RWPE1 (cell line): ENCODE measurements around the gene ST3GAL3.

Experiments
- CTCF ChIA-PET: fragments of 350-600 bp; sonication (Branson Sonifier 250); formaldehyde crosslinking; extraction: SDS; loops from one replicate; lab custom pipeline; 2021; lab: Yijun Ruan, JAX
- POLR2A ChIA-PET: fragments of 400-600 bp; formaldehyde crosslinking; extraction: SDS; loops from one replicate; lab custom pipeline; 2020; ENCODE audit warnings: antibody characterized with exemption; ENCODE audit not compliant: low non-redundant PET; lab: Yijun Ruan, JAX
- DNase-seq: peaks from one replicate; pipeline ENCODE4 v3.0.0; 2012; ENCODE audit warnings: low spot score
- H3K27ac ChIP-seq: fragments of 450-650 bp; 2 replicates; pipeline ENCODE4 v1.5.1; 2017
- CTCF ChIP-seq: fragments of 450-650 bp; conservative IDR thresholded peaks from 2 replicates; pipeline ENCODE4 v1.5.1; 2017; ENCODE audit warnings: low read depth, mild to moderate bottlenecking

Gene ST3GAL3

DNA sequence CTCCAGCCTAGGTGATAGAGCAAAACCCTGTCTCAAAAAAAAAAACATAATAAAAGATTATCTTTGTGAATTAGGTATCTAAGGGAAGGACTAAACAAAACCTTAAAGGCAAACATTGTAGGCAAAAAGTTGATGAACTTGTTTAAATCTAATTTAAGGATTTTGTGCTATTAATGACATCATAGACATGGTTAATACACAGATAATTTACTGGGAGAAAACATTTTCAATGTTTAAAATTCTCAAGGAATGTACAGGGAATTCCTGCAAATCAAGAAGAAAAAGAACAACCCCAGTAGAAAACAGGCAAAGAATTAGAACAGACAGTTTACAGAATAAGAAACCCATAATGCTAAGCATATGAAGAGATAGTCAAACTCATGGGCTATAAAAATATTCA lies 47.6 kb downstream of the ST3GAL3 start:
- no peak for TF ChIP-seq CTCF
- CTCF ChIA-PET, result interaction anchor here (0.6 to 1.0 kb wide), 2 partner anchors 8 to 265 kb away, joined by 3 to 7 read pairs; no protein-coding TSS in a partner anchor
- H3K27ac ChIP-seq, result no peak overlapping the region
- POLR2A ChIA-PET, result no interaction called here
- no peak for DNase-seq

GRCh38 chr1:43757343-43758053 lies 50.2 kb downstream of the ST3GAL3 start:
- no peak for DNase-seq
- TF ChIP-seq CTCF, result no peak
- POLR2A ChIA-PET, result no interaction called here

DNA sequence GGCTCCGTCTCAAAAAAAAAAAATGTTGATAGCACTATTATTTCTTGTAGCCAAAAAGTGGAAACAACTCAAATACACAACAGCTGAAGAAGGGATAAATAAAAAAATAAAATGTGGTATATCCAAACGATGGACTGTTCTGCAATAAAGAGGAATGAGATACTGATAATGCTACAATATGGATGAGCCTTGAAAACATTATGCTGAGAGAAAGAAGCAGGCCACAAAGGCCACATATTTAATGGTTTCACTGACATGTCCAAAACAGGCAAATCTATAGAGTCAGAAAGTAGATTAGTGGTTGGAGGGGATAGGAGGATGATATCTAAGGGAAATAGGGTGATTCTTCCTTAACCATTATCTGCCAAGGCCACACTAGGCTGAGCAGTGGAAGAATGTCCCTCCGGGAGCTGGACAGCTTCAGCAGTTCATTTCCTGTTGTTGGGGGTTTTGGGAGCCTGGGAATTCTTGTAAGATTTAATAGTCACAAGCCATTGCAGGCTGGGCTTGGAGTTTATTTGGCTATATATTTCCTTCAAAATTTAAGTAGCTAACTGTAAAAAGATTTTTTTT lies 53.5 kb downstream of the ST3GAL3 start:
- ChIA-PET POLR2A (no interaction called here), CTCF (interaction anchor here (0.6 to 1.1 kb wide), 4 partner anchors 59 to 174 kb away, joined by 3 to 4 read pairs (median 3); no protein-coding TSS in a partner anchor)
- no peak overlapping the region for H3K27ac ChIP-seq
- no peak for TF ChIP-seq CTCF
- DNase-seq, result no peak

More at GRCh38 chr1:43757343-43758053, 50.2 kb downstream of the ST3GAL3 start:
- CTCF ChIA-PET, result interaction anchor here (0.6 kb wide), 1 partner anchor 34 kb away, joined by 3 read pairs; no protein-coding TSS in a partner anchor
- no peak overlapping the region for H3K27ac ChIP-seq

- peak; percentile 85 for TF ChIP-seq CTCF
- H3K27ac ChIP-seq, result no peak overlapping the region
- peak; percentile 71 for DNase-seq
Measured at GRCh38 chr1:43763497-43763973, 56.2 kb downstream of the ST3GAL3 start.

DNA sequence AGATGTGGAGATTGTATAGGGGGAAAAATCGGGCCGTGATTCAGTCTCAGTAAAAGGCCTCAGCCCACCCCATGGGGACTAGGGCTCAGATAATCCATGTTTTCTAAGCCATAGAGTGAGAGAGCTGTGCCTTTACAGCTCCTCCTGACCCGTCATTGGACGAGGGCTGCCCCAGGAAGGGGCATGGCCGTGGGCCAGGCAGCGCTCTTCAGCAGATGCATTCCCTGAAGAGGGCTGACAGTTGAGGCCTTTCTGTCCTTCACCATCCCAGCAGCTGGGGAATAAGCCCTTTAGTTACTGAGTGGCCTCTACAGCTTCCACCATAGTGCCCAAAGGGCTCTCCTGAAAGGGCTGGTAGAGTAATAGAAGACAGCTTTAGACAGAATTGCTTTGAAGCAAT lies 57.2 kb downstream of the ST3GAL3 start:
- no peak for TF ChIP-seq CTCF
- H3K27ac ChIP-seq, result peak overlapping the region; percentile 95
- DNase-seq, result no peak
- ChIA-PET POLR2A (interaction anchor here (1.3 kb wide), 1 partner anchor 166 kb away, joined by 3 read pairs; no protein-coding TSS in a partner anchor), CTCF (interaction anchor here (0.5 to 7.3 kb wide), 6 partner anchors 150 to 283 kb away, joined by 5 to 150 read pairs (median 7); partner anchors contain the start of gene ARTN)

More at GRCh38 chr1:43763497-43763973, 56.2 kb downstream of the ST3GAL3 start:
- CTCF ChIA-PET, result interaction anchor here (0.5 to 7.3 kb wide), 25 partner anchors 9 to 284 kb away, joined by 3 to 150 read pairs (median 4); partner anchors contain the start of genes ARTN, CCDC24 and IPO13
- POLR2A ChIA-PET, result interaction anchor here (0.6 to 1.3 kb wide), 4 partner anchors 148 to 212 kb away, joined by 3 to 6 read pairs (median 4); no protein-coding TSS in a partner anchor
